ENCODE measurements around the gene NKAIN1. TPM values are rescaled to one million over a fixed set of nuclear protein-coding genes. Genes with fewer than 3 reads are reported as not detected.

The NKAIN1 gene
- total RNA-seq, 1 donor from 2014 or later, result 3.5 TPM

GRCh38 chr1:31227891-31228568 lies 11.7 kb downstream of the NKAIN1 start:
- TF ChIP-seq CTCF (IDR thresholded peaks at IDR 0.05), result no peak
- Mint-ChIP-seq H3K27ac (ENCODE audit: unreplicated experiment) (no peak overlapping the region), H3K4me1 (ENCODE audit: low read depth) (no peaks in the 10 kb centered on the region), H3K27me3 (ENCODE audit: low read depth) (peaks cover 13% of the 10 kb centered on the region), H3K9me3 (ENCODE audit: low read depth) (no peaks in the 10 kb centered on the region), H3K36me3 (ENCODE audit: low read depth) (no peaks in the 10 kb centered on the region), H3K4me3 (ENCODE audit: unreplicated experiment) (no peak overlapping the region)
- DNase-seq (ENCODE audit: low spot score), result no peak

GRCh38 chr1:31224068-31224467 lies 15.6 kb downstream of the NKAIN1 start:
- Mint-ChIP-seq H3K4me1 (ENCODE audit: low read depth) (no peaks in the 10 kb centered on the region), H3K27ac (ENCODE audit: unreplicated experiment) (no peak overlapping the region), H3K9me3 (ENCODE audit: low read depth) (no peaks in the 10 kb centered on the region), H3K4me3 (ENCODE audit: unreplicated experiment) (no peak overlapping the region), H3K36me3 (ENCODE audit: low read depth) (no peaks in the 10 kb centered on the region), H3K27me3 (ENCODE audit: low read depth) (peaks cover 13% of the 10 kb centered on the region)
- DNase-seq (ENCODE audit: low spot score), result no peak
- no peak for TF ChIP-seq CTCF (IDR thresholded peaks at IDR 0.05)

- Mint-ChIP-seq H3K27me3 (ENCODE audit: low read depth) (peaks cover 13% of the 10 kb centered on the region), H3K4me1 (ENCODE audit: low read depth) (no peaks in the 10 kb centered on the region), H3K9me3 (ENCODE audit: low read depth) (no peaks in the 10 kb centered on the region), H3K27ac (ENCODE audit: unreplicated experiment) (no peak overlapping the region), H3K36me3 (ENCODE audit: low read depth) (no peaks in the 10 kb centered on the region), H3K4me3 (ENCODE audit: unreplicated experiment) (no peak overlapping the region)
- no peak for TF ChIP-seq CTCF (IDR thresholded peaks at IDR 0.05)
- no peak for DNase-seq (ENCODE audit: low spot score)
These were observed 17.5 kb downstream of the NKAIN1 start for GRCh38 chr1:31222176-31222575.

- Mint-ChIP-seq H3K9me3 (ENCODE audit: low read depth) (no peaks in the 10 kb centered on the region), H3K4me1 (ENCODE audit: low read depth) (peaks cover 3% of the 10 kb centered on the region), H3K27ac (ENCODE audit: unreplicated experiment) (no peak overlapping the region), H3K36me3 (ENCODE audit: low read depth) (no peaks in the 10 kb centered on the region), H3K27me3 (ENCODE audit: low read depth) (peaks cover 13% of the 10 kb centered on the region), H3K4me3 (ENCODE audit: unreplicated experiment) (no peak overlapping the region)
- no peak for DNase-seq (ENCODE audit: low spot score)
- TF ChIP-seq CTCF (IDR thresholded peaks at IDR 0.05), result no peak
These were observed 18.6 kb downstream of the NKAIN1 start for GRCh38 chr1:31221072-31221471.

GRCh38 chr1:31219489-31219888 lies 20.2 kb downstream of the NKAIN1 start:
- Mint-ChIP-seq H3K27me3 (ENCODE audit: low read depth) (peaks cover 12% of the 10 kb centered on the region), H3K27ac (ENCODE audit: unreplicated experiment) (no peak overlapping the region), H3K4me1 (ENCODE audit: low read depth) (peaks cover 7% of the 10 kb centered on the region), H3K36me3 (ENCODE audit: low read depth) (no peaks in the 10 kb centered on the region), H3K9me3 (ENCODE audit: low read depth) (no peaks in the 10 kb centered on the region), H3K4me3 (ENCODE audit: unreplicated experiment) (no peak overlapping the region)
- DNase-seq (ENCODE audit: low spot score), result no peak
- TF ChIP-seq CTCF (IDR thresholded peaks at IDR 0.05), result no peak
